ENCODE data around the gene OVCH2. TPM values are rescaled to one million over a fixed set of nuclear protein-coding genes. Genes with fewer than 3 reads are reported as not detected.
A peak's percentile ranks its signal among the peaks of the same experiment; 100 is the strongest.

Gene OVCH2
- total and polyA plus RNA-seq, 4 donors, result not detected

DNA sequence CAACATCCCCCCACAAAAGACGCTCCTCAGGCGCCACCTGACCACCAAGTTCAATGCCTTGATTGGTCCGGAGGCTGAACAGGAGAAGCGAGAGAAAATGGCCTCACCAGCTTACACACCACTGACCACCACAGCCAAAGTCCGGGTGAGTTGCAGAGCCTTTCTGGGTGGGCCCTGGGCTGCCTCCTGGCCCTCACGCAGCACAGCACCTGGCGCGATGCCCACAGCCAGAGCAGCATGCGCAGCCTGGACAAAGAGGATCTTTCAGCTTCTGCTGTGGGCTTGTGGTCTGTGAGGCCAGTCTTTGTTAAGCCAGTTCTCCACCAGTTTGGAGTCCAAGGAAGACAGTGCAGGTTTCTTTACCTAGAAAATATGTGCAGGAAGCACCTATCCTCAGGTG is 54.6 kb downstream of the OVCH2 start:
- TF ChIP-seq YY1 (IDR thresholded peaks at IDR 0.05) (no peak), RXRA (IDR thresholded peaks at IDR 0.05) (no peak)
- TF ChIP-seq, protein P1, sequence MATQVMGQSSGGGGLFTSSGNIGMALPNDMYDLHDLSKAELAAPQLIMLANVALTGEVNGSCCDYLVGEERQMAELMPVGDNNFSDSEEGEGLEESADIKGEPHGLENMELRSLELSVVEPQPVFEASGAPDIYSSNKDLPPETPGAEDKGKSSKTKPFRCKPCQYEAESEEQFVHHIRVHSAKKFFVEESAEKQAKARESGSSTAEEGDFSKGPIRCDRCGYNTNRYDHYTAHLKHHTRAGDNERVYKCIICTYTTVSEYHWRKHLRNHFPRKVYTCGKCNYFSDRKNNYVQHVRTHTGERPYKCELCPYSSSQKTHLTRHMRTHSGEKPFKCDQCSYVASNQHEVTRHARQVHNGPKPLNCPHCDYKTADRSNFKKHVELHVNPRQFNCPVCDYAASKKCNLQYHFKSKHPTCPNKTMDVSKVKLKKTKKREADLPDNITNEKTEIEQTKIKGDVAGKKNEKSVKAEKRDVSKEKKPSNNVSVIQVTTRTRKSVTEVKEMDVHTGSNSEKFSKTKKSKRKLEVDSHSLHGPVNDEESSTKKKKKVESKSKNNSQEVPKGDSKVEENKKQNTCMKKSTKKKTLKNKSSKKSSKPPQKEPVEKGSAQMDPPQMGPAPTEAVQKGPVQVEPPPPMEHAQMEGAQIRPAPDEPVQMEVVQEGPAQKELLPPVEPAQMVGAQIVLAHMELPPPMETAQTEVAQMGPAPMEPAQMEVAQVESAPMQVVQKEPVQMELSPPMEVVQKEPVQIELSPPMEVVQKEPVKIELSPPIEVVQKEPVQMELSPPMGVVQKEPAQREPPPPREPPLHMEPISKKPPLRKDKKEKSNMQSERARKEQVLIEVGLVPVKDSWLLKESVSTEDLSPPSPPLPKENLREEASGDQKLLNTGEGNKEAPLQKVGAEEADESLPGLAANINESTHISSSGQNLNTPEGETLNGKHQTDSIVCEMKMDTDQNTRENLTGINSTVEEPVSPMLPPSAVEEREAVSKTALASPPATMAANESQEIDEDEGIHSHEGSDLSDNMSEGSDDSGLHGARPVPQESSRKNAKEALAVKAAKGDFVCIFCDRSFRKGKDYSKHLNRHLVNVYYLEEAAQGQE (IDR thresholded peaks at IDR 0.05), result no peak
- Histone ChIP-seq H3K27me3 (ENCODE audit: control insufficient read depth in 4 of 4, insufficient read depth in 4 of 4, low read length in 3 of 4) (no peaks in the 10 kb centered on the region), H3K4me1 (ENCODE audit: control insufficient read depth in 4 of 4, insufficient read depth in 4 of 4, low read length in 3 of 4) (peaks cover 0 to 18% (median 9%) of the 10 kb centered on the region in 4 donors), H3K27ac (ENCODE audit: low read depth in 1 of 2, low read length in 2 of 2) (no peak overlapping the region), H3K36me3 (ENCODE audit: control insufficient read depth in 4 of 4, insufficient read depth in 3 of 4, low read depth in 1 of 4, low read length in 3 of 4) (peaks cover 9 to 74% (median 67%) of the 10 kb centered on the region in 4 donors), H3K9me3 (ENCODE audit: control insufficient read depth in 4 of 4, low read length in 3 of 4) (no peaks in the 10 kb centered on the region), H3K4me3 (ENCODE audit: low read depth in 1 of 3, low read length in 3 of 3) (no peak overlapping the region), H3K9ac (ENCODE audit: low read depth in 1 of 2, low read length in 2 of 2) (no peak overlapping the region)
- DNase-seq (ENCODE audit: low spot score), result no peak
- 86% methylated on average over 9 of the region's 9 CpGs for WGBS

DNA sequence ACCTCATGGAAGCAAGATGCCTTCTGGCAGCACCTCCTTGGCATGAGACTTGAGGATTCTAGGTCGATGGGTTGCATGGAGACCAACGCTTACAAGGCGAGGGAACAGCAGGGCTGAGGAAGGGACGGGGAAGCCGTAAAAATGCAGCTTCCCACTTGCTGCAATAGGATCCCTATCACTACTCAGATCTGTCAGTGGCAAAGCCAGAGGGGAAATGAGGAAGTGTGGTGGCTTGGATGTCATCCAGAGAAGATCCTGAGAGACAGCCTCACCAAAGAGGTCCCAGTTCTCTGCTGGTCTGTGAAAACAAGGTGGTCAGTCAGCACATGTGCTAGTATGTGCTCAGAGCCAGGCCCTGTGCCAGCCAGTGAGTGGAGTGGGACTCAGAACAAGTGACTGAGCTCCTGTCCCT is 55.1 kb downstream of the OVCH2 start:
- peaks cover 9 to 73% (median 67%) of the 10 kb centered on the region in 4 donors for H3K36me3 ChIP-seq (ENCODE audit: control insufficient read depth in 4 of 4, insufficient read depth in 3 of 4, low read depth in 1 of 4, low read length in 3 of 4)
- 84% methylated on average over 5 of the region's 5 CpGs for WGBS

DNA sequence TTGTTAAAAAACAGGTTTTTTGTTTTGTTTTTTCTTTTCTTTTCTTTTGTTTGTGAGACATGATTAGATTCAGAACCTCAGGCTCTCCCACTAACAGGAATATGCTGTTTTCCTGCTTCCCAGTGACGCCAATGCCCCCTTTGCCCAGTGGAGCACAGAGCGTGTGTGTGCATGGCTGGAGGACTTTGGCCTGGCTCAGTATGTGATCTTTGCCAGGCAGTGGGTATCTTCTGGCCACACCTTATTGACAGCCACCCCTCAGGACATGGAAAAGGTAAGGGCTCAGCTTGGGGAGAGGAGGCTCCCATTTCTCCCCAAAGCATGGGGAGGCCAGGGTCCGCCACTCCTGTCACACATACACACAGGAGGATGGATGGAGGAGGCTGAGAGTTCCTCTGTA is 58.0 kb downstream of the OVCH2 start:
- Histone ChIP-seq H3K4me1 (ENCODE audit: control insufficient read depth in 4 of 4, insufficient read depth in 4 of 4, low read length in 3 of 4) (peaks cover 0 to 18% (median 9%) of the 10 kb centered on the region in 4 donors), H3K27me3 (ENCODE audit: control insufficient read depth in 4 of 4, insufficient read depth in 4 of 4, low read length in 3 of 4) (no peaks in the 10 kb centered on the region), H3K9ac (ENCODE audit: low read depth in 1 of 2, low read length in 2 of 2) (peak overlapping the region in 1 of 2 donors; percentile 60), H3K9me3 (ENCODE audit: control insufficient read depth in 4 of 4, low read length in 3 of 4) (no peaks in the 10 kb centered on the region), H3K27ac (ENCODE audit: low read depth in 1 of 2, low read length in 2 of 2) (peak overlapping the region; percentile 62 to 81), H3K36me3 (ENCODE audit: control insufficient read depth in 4 of 4, insufficient read depth in 3 of 4, low read depth in 1 of 4, low read length in 3 of 4) (peaks cover 6 to 60% (median 53%) of the 10 kb centered on the region in 4 donors), H3K4me3 (ENCODE audit: low read depth in 1 of 3, low read length in 3 of 3) (no peak overlapping the region)
- no peak for DNase-seq (ENCODE audit: low spot score)
- WGBS, result 56% methylated on average over 3 of the region's 3 CpGs
- TF ChIP-seq, protein P2, sequence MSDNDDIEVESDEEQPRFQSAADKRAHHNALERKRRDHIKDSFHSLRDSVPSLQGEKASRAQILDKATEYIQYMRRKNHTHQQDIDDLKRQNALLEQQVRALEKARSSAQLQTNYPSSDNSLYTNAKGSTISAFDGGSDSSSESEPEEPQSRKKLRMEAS (IDR thresholded peaks at IDR 0.05), result no peak
- TF ChIP-seq EGR1 (IDR thresholded peaks at IDR 0.05; ENCODE audit: low read depth in 2 of 2) (peak in 1 of 2 donors; percentile 66), FOXA1 (IDR thresholded peaks at IDR 0.05) (peak; percentile 80), RXRA (IDR thresholded peaks at IDR 0.05) (peak; percentile 84 to 94), HNF4A (conservative IDR thresholded peaks at IDR 0.05) (peak; percentile 98 to 99), RAD21 (IDR thresholded peaks at IDR 0.05) (peak; percentile 48 to 66), NR2F2 (IDR thresholded peaks at IDR 0.05) (no peak), HNF4G (IDR thresholded peaks at IDR 0.05) (peak; percentile 96), FOXA2 (IDR thresholded peaks at IDR 0.05) (peak; percentile 68), GABPA (IDR thresholded peaks at IDR 0.05 in 1 of 2, conservative IDR thresholded peaks at IDR 0.05 in 1 of 2) (no peak), SP1 (IDR thresholded peaks at IDR 0.05) (peak; percentile 98), JUND (IDR thresholded peaks at IDR 0.05) (peak; percentile 47 to 79), TAF1 (conservative IDR thresholded peaks at IDR 0.05) (no peak)
- TF ChIP-seq, protein P3, sequence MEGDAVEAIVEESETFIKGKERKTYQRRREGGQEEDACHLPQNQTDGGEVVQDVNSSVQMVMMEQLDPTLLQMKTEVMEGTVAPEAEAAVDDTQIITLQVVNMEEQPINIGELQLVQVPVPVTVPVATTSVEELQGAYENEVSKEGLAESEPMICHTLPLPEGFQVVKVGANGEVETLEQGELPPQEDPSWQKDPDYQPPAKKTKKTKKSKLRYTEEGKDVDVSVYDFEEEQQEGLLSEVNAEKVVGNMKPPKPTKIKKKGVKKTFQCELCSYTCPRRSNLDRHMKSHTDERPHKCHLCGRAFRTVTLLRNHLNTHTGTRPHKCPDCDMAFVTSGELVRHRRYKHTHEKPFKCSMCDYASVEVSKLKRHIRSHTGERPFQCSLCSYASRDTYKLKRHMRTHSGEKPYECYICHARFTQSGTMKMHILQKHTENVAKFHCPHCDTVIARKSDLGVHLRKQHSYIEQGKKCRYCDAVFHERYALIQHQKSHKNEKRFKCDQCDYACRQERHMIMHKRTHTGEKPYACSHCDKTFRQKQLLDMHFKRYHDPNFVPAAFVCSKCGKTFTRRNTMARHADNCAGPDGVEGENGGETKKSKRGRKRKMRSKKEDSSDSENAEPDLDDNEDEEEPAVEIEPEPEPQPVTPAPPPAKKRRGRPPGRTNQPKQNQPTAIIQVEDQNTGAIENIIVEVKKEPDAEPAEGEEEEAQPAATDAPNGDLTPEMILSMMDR (IDR thresholded peaks at IDR 0.05; ENCODE audit: low read depth, low read length, missing input control), result no peak
- TF ChIP-seq, protein P4, sequence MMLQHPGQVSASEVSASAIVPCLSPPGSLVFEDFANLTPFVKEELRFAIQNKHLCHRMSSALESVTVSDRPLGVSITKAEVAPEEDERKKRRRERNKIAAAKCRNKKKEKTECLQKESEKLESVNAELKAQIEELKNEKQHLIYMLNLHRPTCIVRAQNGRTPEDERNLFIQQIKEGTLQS (IDR thresholded peaks at IDR 0.05), result no peak

More for the DNA sequence above, 55.1 kb downstream of the OVCH2 start:
- H3K27me3 ChIP-seq (ENCODE audit: control insufficient read depth in 4 of 4, insufficient read depth in 4 of 4, low read length in 3 of 4), result no peaks in the 10 kb centered on the region
- no peak overlapping the region for H3K9ac ChIP-seq (ENCODE audit: low read depth in 1 of 2, low read length in 2 of 2)
- peaks cover 0 to 18% (median 9%) of the 10 kb centered on the region in 4 donors for H3K4me1 ChIP-seq (ENCODE audit: control insufficient read depth in 4 of 4, insufficient read depth in 4 of 4, low read length in 3 of 4)
- no peak overlapping the region for H3K4me3 ChIP-seq (ENCODE audit: low read depth in 1 of 3, low read length in 3 of 3)
- TF ChIP-seq YY1 (IDR thresholded peaks at IDR 0.05) (no peak), NR2F2 (IDR thresholded peaks at IDR 0.05) (no peak), TAF1 (conservative IDR thresholded peaks at IDR 0.05) (no peak), HNF4G (IDR thresholded peaks at IDR 0.05) (no peak), RXRA (IDR thresholded peaks at IDR 0.05) (no peak), RAD21 (IDR thresholded peaks at IDR 0.05) (no peak), EGR1 (IDR thresholded peaks at IDR 0.05; ENCODE audit: low read depth in 2 of 2) (no peak), GABPA (IDR thresholded peaks at IDR 0.05 in 1 of 2, conservative IDR thresholded peaks at IDR 0.05 in 1 of 2) (no peak)
- TF ChIP-seq, protein P3 (IDR thresholded peaks at IDR 0.05; ENCODE audit: low read depth, low read length, missing input control), result no peak
- TF ChIP-seq, protein P2 (IDR thresholded peaks at IDR 0.05), result no peak
- H3K9me3 ChIP-seq (ENCODE audit: control insufficient read depth in 4 of 4, low read length in 3 of 4), result no peaks in the 10 kb centered on the region
- H3K27ac ChIP-seq (ENCODE audit: low read depth in 1 of 2, low read length in 2 of 2), result no peak overlapping the region
- DNase-seq (ENCODE audit: low spot score), result no peak
